ENCODE results near the gene OR4A47. TPM values are rescaled to one million over a fixed set of nuclear protein-coding genes. Genes with fewer than 3 reads are reported as not detected.

Gene OR4A47
- not detected in 5 replicates for total RNA-seq (2022; extraction: Qiagen RNA extraction; ENCODE audit: low read depth)

GRCh38 chr11:48488493-48488892, at the start of gene OR4A47:
TSS of gene OR4A47 (plus strand) at chr11:48488793. CDS start at chr11:48488793, 0 bp downstream.

Other genes starting within 250 kb of the OR4A47 start
- not detected in 5 replicates for gene OR4X2, start 243.7 kb upstream of the OR4A47 start, total RNA-seq (2022; extraction: Qiagen RNA extraction; ENCODE audit: low read depth)
- gene OR4X1, start 224.9 kb upstream of the OR4A47 start, total RNA-seq (2022; extraction: Qiagen RNA extraction; ENCODE audit: low read depth): not detected in 5 replicates
- not detected in 5 replicates for gene OR4S1, start 182.6 kb upstream of the OR4A47 start, total RNA-seq (2022; extraction: Qiagen RNA extraction; ENCODE audit: low read depth)
- gene OR4C3, start 163.9 kb upstream of the OR4A47 start, total RNA-seq (2022; extraction: Qiagen RNA extraction; ENCODE audit: low read depth): not detected in 5 replicates
- gene OR4C5, start 122.3 kb upstream of the OR4A47 start, total RNA-seq (2022; extraction: Qiagen RNA extraction; ENCODE audit: low read depth): not detected in 5 replicates

Data from A549 treated with ZK216348 at 1 μM for 4 hours (cell line).